Dermis microvascular lymphatic vessel endothelial cell (primary cell): ENCODE measurements around the gene NR5A1. TPM values are rescaled to one million over a fixed set of nuclear protein-coding genes. Genes with fewer than 3 reads are reported as not detected.

Experiments
- DNase-seq, 2 donors: peaks; one replicate each; pipeline versions ENCODE4 v3.0.0 to v3.0.0-alpha.2; 2010; ENCODE audit warnings: low read depth in 2 of 2
- total RNA-seq: library from RNA; depleted of rRNA; stranded (reverse); fragments of >200 nt; gene quantifications from 2 replicates; pipeline ENCODE4 v1.2.1, GENCODE V29; 2014

NR5A1 gene
- total RNA-seq, 1 donor from 2014 or later: not detected

DNA sequence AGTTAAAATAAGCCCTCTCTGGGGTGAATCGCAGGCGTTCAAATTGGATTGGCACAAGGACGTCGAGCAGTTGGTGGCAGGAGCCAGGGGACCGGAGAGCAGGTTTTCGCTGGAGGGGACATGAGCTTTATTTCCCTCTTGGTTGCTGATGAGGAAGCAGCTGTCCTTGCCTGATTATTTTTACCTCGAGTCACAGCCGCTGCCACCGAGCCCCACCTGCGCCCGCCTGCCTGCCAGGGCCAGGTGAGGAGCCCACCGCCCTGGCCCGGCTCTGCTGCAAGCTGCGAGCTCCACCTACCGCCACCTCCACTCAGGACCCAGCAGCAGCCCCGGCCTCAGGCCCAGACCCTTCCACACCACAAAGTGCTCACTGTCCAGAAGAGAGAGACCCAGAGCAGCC, 65.9 kb downstream of the NR5A1 start:
- no peak for DNase-seq

DNA sequence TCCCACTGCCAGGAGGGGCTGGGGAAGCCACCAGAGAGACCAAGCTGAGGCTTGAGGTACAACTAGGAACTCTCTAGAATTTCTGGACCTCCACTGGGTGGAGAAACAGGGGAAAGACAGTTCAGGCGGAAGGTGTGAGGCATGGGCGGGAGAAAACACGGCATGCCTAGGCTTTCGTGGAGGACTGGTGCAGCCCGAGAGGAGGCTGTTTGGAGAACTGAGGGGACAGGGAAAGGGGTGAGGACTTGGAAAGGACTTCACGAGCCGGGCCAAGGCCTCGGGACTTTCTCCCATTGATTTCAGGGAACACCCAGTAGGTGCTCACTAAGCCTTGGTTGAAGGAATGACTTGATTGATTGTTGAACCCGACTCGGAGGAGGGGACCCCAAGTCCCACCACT, 66.4 kb downstream of the NR5A1 start:
- no peak for DNase-seq

DNA sequence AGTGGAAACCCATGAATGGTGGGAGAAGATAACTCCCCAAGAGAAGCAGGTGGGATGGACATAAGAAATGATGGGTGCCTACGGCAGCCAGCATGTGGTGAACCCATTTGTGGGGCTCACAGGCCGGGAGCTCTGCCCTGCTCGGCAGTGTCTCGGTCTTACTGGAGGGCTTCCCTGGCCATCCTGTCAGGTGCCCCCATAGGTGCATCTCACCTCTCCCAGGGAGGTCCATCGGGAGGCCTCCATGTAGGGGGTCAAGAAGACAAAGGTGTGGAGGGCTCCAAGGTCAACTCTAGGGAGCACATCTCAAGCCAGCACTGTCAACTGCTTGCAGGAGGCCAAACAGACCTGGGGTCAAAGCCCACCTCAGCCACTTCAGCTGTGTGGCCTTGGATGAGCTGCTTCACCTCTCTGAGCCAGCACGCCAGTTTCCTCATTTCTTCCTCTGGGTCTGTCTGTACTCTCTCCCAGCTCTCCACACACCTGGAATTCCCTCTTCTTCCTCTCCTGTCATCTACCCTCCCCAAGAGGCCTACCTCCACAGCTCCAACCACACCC, 67.4 kb downstream of the NR5A1 start:
- no peak for DNase-seq

DNA sequence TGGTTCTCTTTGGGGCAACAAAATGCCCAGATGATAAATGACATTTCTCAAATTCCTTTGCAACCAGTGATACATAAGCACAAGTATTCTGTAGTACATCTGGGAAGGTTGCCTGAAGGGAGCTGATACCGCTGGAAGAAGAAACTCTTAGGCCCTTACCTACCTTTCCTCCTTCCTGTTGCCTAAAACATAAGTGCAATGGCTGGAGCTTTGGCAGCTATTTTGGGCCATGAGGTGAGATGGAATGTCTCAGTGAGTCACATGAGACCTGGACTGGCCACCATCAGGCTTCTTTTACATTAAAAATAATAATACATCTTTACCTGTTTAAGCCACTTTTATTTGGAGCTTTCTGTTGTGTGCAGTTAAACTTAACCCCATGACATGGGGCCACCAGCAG, 68.1 kb downstream of the NR5A1 start:
- no peak for DNase-seq

DNA sequence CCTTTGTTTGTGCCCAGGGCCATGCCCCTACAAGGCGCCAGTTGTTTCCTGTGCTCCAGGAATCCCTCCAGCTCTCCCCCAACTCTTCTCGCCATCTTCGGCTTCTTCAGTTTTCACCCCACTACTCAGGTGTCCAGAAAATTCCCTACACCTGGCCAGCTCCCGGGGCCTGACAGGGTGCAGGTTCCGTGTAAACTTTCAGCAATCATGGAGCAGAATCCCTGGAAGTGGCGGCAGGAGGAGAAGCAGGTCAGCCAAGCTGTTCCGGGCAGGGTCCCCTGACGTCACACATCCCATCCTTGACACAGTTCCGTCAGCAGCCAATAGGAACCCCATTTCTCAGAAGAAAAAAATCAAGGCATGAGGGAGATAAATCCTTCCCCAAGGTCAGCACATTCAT, 69.1 kb downstream of the NR5A1 start:
- DNase-seq: no peak

DNA sequence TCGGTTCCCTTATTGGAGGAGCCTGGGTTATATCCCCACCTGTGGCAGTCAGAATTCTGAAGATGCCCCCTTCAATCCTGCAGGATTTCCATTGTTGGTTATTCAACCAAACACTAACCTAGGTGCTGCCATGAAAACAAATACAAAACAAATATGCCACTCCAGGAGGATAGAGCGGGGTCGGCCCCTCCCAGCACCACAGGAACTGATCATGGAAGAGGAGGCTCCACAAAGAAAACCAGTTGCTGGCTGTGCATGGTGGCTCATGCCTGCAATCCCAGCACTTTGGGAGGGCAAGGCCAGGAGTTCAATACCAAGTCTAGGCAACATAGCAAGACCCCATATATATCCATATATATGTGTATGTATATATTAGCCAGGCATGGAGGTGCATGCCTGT, 70.1 kb downstream of the NR5A1 start:
- no peak for DNase-seq

DNA sequence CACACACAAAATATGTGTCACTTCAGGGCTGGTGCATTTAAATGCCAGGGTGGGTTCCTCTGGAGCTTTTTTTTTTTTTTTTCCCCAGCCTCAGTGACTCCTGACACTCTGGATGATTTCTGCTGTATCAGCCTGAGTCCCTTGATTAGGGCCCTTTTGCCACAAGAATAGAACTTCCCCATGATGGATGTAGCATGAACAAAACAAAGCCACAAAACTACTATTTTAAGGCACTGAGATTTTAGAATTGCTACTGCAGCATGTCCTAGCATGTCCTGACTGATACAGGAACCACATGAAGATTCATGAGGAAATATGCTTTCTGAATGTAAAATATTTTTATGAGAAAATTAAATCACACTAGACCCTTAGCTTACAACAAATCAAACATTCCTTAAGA, 70.9 kb downstream of the NR5A1 start:
- no peak for DNase-seq

Other genes with a start within 250 kb of the NR5A1 start
- 10.8 and 23.0 TPM in 2 replicates for gene NEK6, start 249.4 kb downstream of the NR5A1 start, total RNA-seq
- gene PSMB7, start 92.0 kb downstream of the NR5A1 start, total RNA-seq: 193 and 196 TPM in 2 replicates
- not detected in 2 replicates for gene ADGRD2, start 56.9 kb downstream of the NR5A1 start, total RNA-seq